Neuronal stem cell (in vitro differentiated cells): ENCODE results near the gene EGLN1.

ENCODE experiments used
- DNase-seq: peaks from one replicate; pipeline ENCODE4 v3.0.0-alpha.2; 2013; ENCODE audit warnings: low spot score
- H2AFZ ChIP-seq: one replicate; pipeline ENCODE4 v1.6.1; 2013; ENCODE audit warnings: mild to moderate bottlenecking, low read length, inconsistent platforms
- H2AK5ac ChIP-seq: 2 replicates; pipeline ENCODE4 v1.6.1; 2013; ENCODE audit warnings: low read depth, mild to moderate bottlenecking, inconsistent platforms, low read length, moderate library complexity, mixed read lengths
- H2BK120ac ChIP-seq: 2 replicates; pipeline ENCODE4 v1.6.1; 2013; ENCODE audit warnings: low read depth, mild to moderate bottlenecking, inconsistent platforms, low read length, moderate library complexity, mixed read lengths
- H2BK12ac ChIP-seq: one replicate; pipeline ENCODE4 v1.6.1; 2013; ENCODE audit warnings: low read length, inconsistent platforms
- H2BK15ac ChIP-seq: 2 replicates; pipeline ENCODE4 v1.6.1; 2013; ENCODE audit warnings: mild to moderate bottlenecking, low read length, inconsistent platforms, mixed read lengths
- H2BK5ac ChIP-seq: one replicate; pipeline ENCODE4 v1.6.1; 2013; ENCODE audit warnings: inconsistent platforms, mild to moderate bottlenecking, low read length, moderate library complexity
- H3K14ac ChIP-seq: one replicate; pipeline ENCODE4 v1.6.1; 2013; ENCODE audit warnings: low read length, inconsistent platforms
- H3K18ac ChIP-seq: 2 replicates; pipeline ENCODE4 v1.6.1; 2013; ENCODE audit warnings: low read length, inconsistent platforms
- H3K23ac ChIP-seq: 2 replicates; pipeline ENCODE4 v1.6.1; 2013; ENCODE audit warnings: low read depth, mild to moderate bottlenecking, mixed read lengths, low read length, inconsistent platforms; ENCODE audit not compliant: poor library complexity
- H3K27ac ChIP-seq: replicated peaks from 3 replicates; pipeline ENCODE4 v1.5.1; 2013; ENCODE audit warnings: low read length, inconsistent platforms
- H3K27me3 ChIP-seq, 3 experiments: 2 replicates each; pipeline ENCODE4 v1.6.1; 2013; ENCODE audit warnings: low read length in 3 of 3, mild to moderate bottlenecking in 2 of 3, inconsistent platforms in 1 of 3, low read depth in 1 of 3, mixed read lengths in 1 of 3, moderate library complexity in 1 of 3; ENCODE audit not compliant: control insufficient read depth in 3 of 3, insufficient read depth in 3 of 3
- H3K36me3 ChIP-seq, 2 donors: replicated peaks in 1 of 2; 2 replicates each; pipeline ENCODE4 v1.6.1; 2013; ENCODE audit warnings: low read length in 2 of 2; ENCODE audit not compliant: control insufficient read depth in 2 of 2, insufficient read depth in 2 of 2
- H3K4ac ChIP-seq: 2 replicates; pipeline ENCODE4 v1.6.1; 2013; ENCODE audit warnings: inconsistent platforms, mild to moderate bottlenecking, low read length, moderate library complexity
- H3K4me1 ChIP-seq, 2 donors: 1 replicate in 1 of 2; 2 replicates in 1 of 2; pipeline ENCODE4 v1.6.1; 2013; ENCODE audit warnings: low read length in 2 of 2, low read depth in 1 of 2; ENCODE audit not compliant: control insufficient read depth in 2 of 2, insufficient read depth in 1 of 2
- H3K4me2 ChIP-seq: one replicate; pipeline ENCODE4 v1.6.1; 2013; ENCODE audit warnings: mild to moderate bottlenecking, low read length, inconsistent platforms; ENCODE audit not compliant: insufficient read depth, poor library complexity, severe bottlenecking
- H3K4me3 ChIP-seq, 2 donors: 2 replicates each; pipeline ENCODE4 v1.5.1; 2013; ENCODE audit warnings: low read length in 2 of 2, mild to moderate bottlenecking in 2 of 2, inconsistent platforms in 1 of 2, moderate library complexity in 1 of 2
- H3K79me1 ChIP-seq: one replicate; pipeline ENCODE4 v1.6.1; 2013; ENCODE audit warnings: low read depth, mild to moderate bottlenecking, inconsistent platforms, low read length, moderate library complexity
- H3K9ac ChIP-seq: one replicate; pipeline ENCODE4 v1.6.1; 2013; ENCODE audit warnings: mild to moderate bottlenecking, low read depth, low read length, inconsistent platforms; ENCODE audit not compliant: poor library complexity
- H3K9me3 ChIP-seq, 2 donors: replicated peaks in 1 of 2; 2 replicates each; pipeline versions ENCODE3 to v1.6.1; 2013; ENCODE audit warnings: low read length in 2 of 2, mild to moderate bottlenecking in 2 of 2, inconsistent platforms in 1 of 2, low read depth in 1 of 2, mixed read lengths in 1 of 2, moderate library complexity in 1 of 2; ENCODE audit not compliant: control insufficient read depth in 2 of 2, insufficient read depth in 1 of 2
- H4K8ac ChIP-seq: one replicate; pipeline ENCODE4 v1.6.1; 2013; ENCODE audit warnings: low read depth, mild to moderate bottlenecking, inconsistent platforms, low read length, moderate library complexity
- H4K91ac ChIP-seq: one replicate; pipeline ENCODE4 v1.6.1; 2013; ENCODE audit warnings: low read length, low read depth, mild to moderate bottlenecking, inconsistent platforms; ENCODE audit not compliant: poor library complexity
- WGBS, 2 donors: extraction: QIAGEN DNeasy Blood & Tissue Kit; methylation state at CpG; one replicate each; pipeline ENCODE4 v1.1.7; 2013; ENCODE audit warnings: missing lambda C conversion rate in 2 of 2, mixed read lengths in 1 of 2; ENCODE audit not compliant: insufficient read length in 2 of 2, insufficient replicate concordance in 1 of 2; ENCODE audit errors: extremely low coverage in 2 of 2; 5-methylcytosine and 5-hydroxymethylcytosine counted together

The EGLN1 gene

GRCh38 chr1:231324660-231325059, 97.4 kb downstream of the EGLN1 start:
- WGBS, 2 donors, result no CpG with 5 or more reads among the region's 5 CpGs

GRCh38 chr1:231322880-231323530, 99.1 kb downstream of the EGLN1 start:
- no peak overlapping the region for H2AFZ ChIP-seq
- H4K91ac ChIP-seq, result no peak overlapping the region
- H3K27me3 ChIP-seq, result no peaks in the 10 kb centered on the region
- H3K4me2 ChIP-seq, result no peak overlapping the region
- H3K9me3 ChIP-seq, result no peaks in the 10 kb centered on the region
- H3K14ac ChIP-seq, result no peak overlapping the region
- H3K27ac ChIP-seq, result no peak overlapping the region
- H3K23ac ChIP-seq, result no peak overlapping the region
- WGBS, 2 donors, result no CpG with 5 or more reads among the region's 7 CpGs
- no peak for DNase-seq
- H3K4me3 ChIP-seq, result no peak overlapping the region
- H2AK5ac ChIP-seq, result no peak overlapping the region
- H2BK15ac ChIP-seq, result no peak overlapping the region
- H3K79me1 ChIP-seq, result no peaks in the 10 kb centered on the region
- H3K4ac ChIP-seq, result no peak overlapping the region
- no peaks in the 10 kb centered on the region for H3K4me1 ChIP-seq
- no peak overlapping the region for H2BK120ac ChIP-seq
- H3K36me3 ChIP-seq, result no peaks in the 10 kb centered on the region
- H3K9ac ChIP-seq, result no peak overlapping the region
- H4K8ac ChIP-seq, result no peak overlapping the region
- no peak overlapping the region for H2BK12ac ChIP-seq
- H3K18ac ChIP-seq, result no peak overlapping the region
- no peak overlapping the region for H2BK5ac ChIP-seq

More at GRCh38 chr1:231324660-231325059, 97.4 kb downstream of the EGLN1 start:
- Histone ChIP-seq H3K4me2 (no peak overlapping the region), H3K27me3 (no peaks in the 10 kb centered on the region), H3K4me3 (no peak overlapping the region), H2BK120ac (no peak overlapping the region), H2BK15ac (no peak overlapping the region), H4K8ac (no peak overlapping the region), H4K91ac (no peak overlapping the region), H2AK5ac (no peak overlapping the region), H3K18ac (no peak overlapping the region), H3K9me3 (no peaks in the 10 kb centered on the region), H2BK12ac (no peak overlapping the region), H3K4me1 (no peaks in the 10 kb centered on the region), H2AFZ (no peak overlapping the region), H3K14ac (no peak overlapping the region), H3K4ac (no peak overlapping the region), H3K79me1 (no peaks in the 10 kb centered on the region), H2BK5ac (no peak overlapping the region), H3K23ac (no peak overlapping the region), H3K36me3 (no peaks in the 10 kb centered on the region), H3K9ac (no peak overlapping the region), H3K27ac (no peak overlapping the region)
- no peak for DNase-seq

- no peak overlapping the region for H2BK15ac ChIP-seq
- no peak for DNase-seq
- H3K18ac ChIP-seq, result no peak overlapping the region
- H2BK5ac ChIP-seq, result no peak overlapping the region
- H3K9ac ChIP-seq, result no peak overlapping the region
- no peak overlapping the region for H2AFZ ChIP-seq
- no peak overlapping the region for H2BK120ac ChIP-seq
- H3K36me3 ChIP-seq, result no peaks in the 10 kb centered on the region
- H3K14ac ChIP-seq, result no peak overlapping the region
- WGBS, 2 donors, result no CpG with 5 or more reads among the region's 9 CpGs
- H3K23ac ChIP-seq, result no peak overlapping the region
- no peak overlapping the region for H3K4me2 ChIP-seq
- no peak overlapping the region for H3K4ac ChIP-seq
- no peak overlapping the region for H4K91ac ChIP-seq
- no peaks in the 10 kb centered on the region for H3K27me3 ChIP-seq
- H3K4me1 ChIP-seq, result no peaks in the 10 kb centered on the region
- H2AK5ac ChIP-seq, result no peak overlapping the region
- no peak overlapping the region for H4K8ac ChIP-seq
- no peak overlapping the region for H2BK12ac ChIP-seq
- H3K27ac ChIP-seq, result no peak overlapping the region
- no peaks in the 10 kb centered on the region for H3K9me3 ChIP-seq
- H3K79me1 ChIP-seq, result no peaks in the 10 kb centered on the region
- no peak overlapping the region for H3K4me3 ChIP-seq
Observed at GRCh38 chr1:231319080-231319479, 103.0 kb downstream of the EGLN1 start.

- H2BK15ac ChIP-seq, result no peak overlapping the region
- H2BK12ac ChIP-seq, result no peak overlapping the region
- no peak overlapping the region for H2BK120ac ChIP-seq
- no peaks in the 10 kb centered on the region for H3K36me3 ChIP-seq
- DNase-seq, result no peak
- H3K4me2 ChIP-seq, result no peak overlapping the region
- no peaks in the 10 kb centered on the region for H3K9me3 ChIP-seq
- H3K9ac ChIP-seq, result no peak overlapping the region
- no peak overlapping the region for H3K18ac ChIP-seq
- no peak overlapping the region for H3K27ac ChIP-seq
- no peak overlapping the region for H3K14ac ChIP-seq
- H3K4me1 ChIP-seq, result no peaks in the 10 kb centered on the region
- WGBS, 2 donors, result no CpG with 5 or more reads among the region's 4 CpGs
- H2AK5ac ChIP-seq, result no peak overlapping the region
- H3K4ac ChIP-seq, result no peak overlapping the region
- no peak overlapping the region for H3K23ac ChIP-seq
- H4K91ac ChIP-seq, result no peak overlapping the region
- no peak overlapping the region for H2AFZ ChIP-seq
- H4K8ac ChIP-seq, result no peak overlapping the region
- H2BK5ac ChIP-seq, result no peak overlapping the region
- H3K4me3 ChIP-seq, result no peak overlapping the region
- no peaks in the 10 kb centered on the region for H3K27me3 ChIP-seq
- H3K79me1 ChIP-seq, result no peaks in the 10 kb centered on the region
Observed at GRCh38 chr1:231318568-231318967, 103.5 kb downstream of the EGLN1 start.
